ENCODE data around the gene SLC9A4.

The SLC9A4 gene

GRCh38 chr2:102473020-102473419, at the start of gene SLC9A4:
SLC9A4 (plus strand) TSS chr2:102473226; CDS start chr2:102473760, 534 bp downstream.
- H3K4me3 ChIP-seq (ENCODE audit: low read depth, low read length): no peak within 1 kb of the TSS
- DNase-seq (ENCODE audit: low read depth): no peak

GRCh38 chr2:102423368-102423767, 49.7 kb upstream of the SLC9A4 start:
- no peak overlapping the region for H3K4me3 ChIP-seq (ENCODE audit: low read depth, low read length)
- no peak for DNase-seq (ENCODE audit: low read depth)

GRCh38 chr2:102424754-102425153, 48.3 kb upstream of the SLC9A4 start:
- no peak for DNase-seq (ENCODE audit: low read depth)
- no peak overlapping the region for H3K4me3 ChIP-seq (ENCODE audit: low read depth, low read length)

- DNase-seq (ENCODE audit: low read depth): no peak
- H3K4me3 ChIP-seq (ENCODE audit: low read depth, low read length): no peak overlapping the region
Measured at GRCh38 chr2:102425441-102426132, 47.4 kb upstream of the SLC9A4 start.

- DNase-seq (ENCODE audit: low read depth): no peak
- no peak overlapping the region for H3K4me3 ChIP-seq (ENCODE audit: low read depth, low read length)
Measured at GRCh38 chr2:102427249-102427648, 45.8 kb upstream of the SLC9A4 start.

GRCh38 chr2:102428573-102428972, 44.5 kb upstream of the SLC9A4 start:
- no peak overlapping the region for H3K4me3 ChIP-seq (ENCODE audit: low read depth, low read length)
- no peak for DNase-seq (ENCODE audit: low read depth)

- no peak for DNase-seq (ENCODE audit: low read depth)
Measured at GRCh38 chr2:102432386-102432785, 40.6 kb upstream of the SLC9A4 start.

GRCh38 chr2:102433973-102434654, 38.9 kb upstream of the SLC9A4 start:
- DNase-seq (ENCODE audit: low read depth): no peak
- H3K4me3 ChIP-seq (ENCODE audit: low read depth, low read length): no peak overlapping the region

More at GRCh38 chr2:102432386-102432785, 40.6 kb upstream of the SLC9A4 start:
- H3K4me3 ChIP-seq (ENCODE audit: low read depth, low read length): no peak overlapping the region

GRCh38 chr2:102434655-102435381, 38.2 kb upstream of the SLC9A4 start:
- DNase-seq (ENCODE audit: low read depth): no peak

GRCh38 chr2:102435741-102436140, 37.3 kb upstream of the SLC9A4 start:
- DNase-seq (ENCODE audit: low read depth): no peak
- H3K4me3 ChIP-seq (ENCODE audit: low read depth, low read length): no peak overlapping the region

More at GRCh38 chr2:102434655-102435381, 38.2 kb upstream of the SLC9A4 start:
- no peak overlapping the region for H3K4me3 ChIP-seq (ENCODE audit: low read depth, low read length)

- peak; percentile 26 for DNase-seq (ENCODE audit: low read depth)
Measured at GRCh38 chr2:102436323-102436722, 36.7 kb upstream of the SLC9A4 start.

GRCh38 chr2:102437122-102437521, 35.9 kb upstream of the SLC9A4 start:
- DNase-seq (ENCODE audit: low read depth): no peak
- no peak overlapping the region for H3K4me3 ChIP-seq (ENCODE audit: low read depth, low read length)

More at GRCh38 chr2:102436323-102436722, 36.7 kb upstream of the SLC9A4 start:
- H3K4me3 ChIP-seq (ENCODE audit: low read depth, low read length): no peak overlapping the region

GRCh38 chr2:102438111-102438510, 34.9 kb upstream of the SLC9A4 start:
- no peak for DNase-seq (ENCODE audit: low read depth)
- H3K4me3 ChIP-seq (ENCODE audit: low read depth, low read length): no peak overlapping the region

GRCh38 chr2:102438578-102438977, 34.4 kb upstream of the SLC9A4 start:
- H3K4me3 ChIP-seq (ENCODE audit: low read depth, low read length): no peak overlapping the region
- no peak for DNase-seq (ENCODE audit: low read depth)

- DNase-seq (ENCODE audit: low read depth): peak; percentile 60
- no peak overlapping the region for H3K4me3 ChIP-seq (ENCODE audit: low read depth, low read length)
Measured at GRCh38 chr2:102439065-102439695, 33.8 kb upstream of the SLC9A4 start.

GRCh38 chr2:102442967-102443828, 29.8 kb upstream of the SLC9A4 start:
- H3K4me3 ChIP-seq (ENCODE audit: low read depth, low read length): no peak overlapping the region
- no peak for DNase-seq (ENCODE audit: low read depth)

- no peak for DNase-seq (ENCODE audit: low read depth)
- no peak overlapping the region for H3K4me3 ChIP-seq (ENCODE audit: low read depth, low read length)
Measured at GRCh38 chr2:102444233-102444632, 28.8 kb upstream of the SLC9A4 start.

GRCh38 chr2:102446936-102447335, 26.1 kb upstream of the SLC9A4 start:
- no peak for DNase-seq (ENCODE audit: low read depth)
- H3K4me3 ChIP-seq (ENCODE audit: low read depth, low read length): no peak overlapping the region

GRCh38 chr2:102449370-102449974, 23.6 kb upstream of the SLC9A4 start:
- H3K4me3 ChIP-seq (ENCODE audit: low read depth, low read length): no peak overlapping the region
- no peak for DNase-seq (ENCODE audit: low read depth)

Measured in skeletal muscle cell (primary cell).